ENCODE data around the gene IFNGR1.

- TF ChIP-seq CTCF (IDR thresholded peaks at IDR 0.05 in 4 of 5, conservative IDR thresholded peaks at IDR 0.05 in 1 of 5): no peak
- TF ChIP-seq POLR2A (IDR thresholded peaks at IDR 0.05): no peak
Measured at GRCh38 chr6:137227871-137228302, 8.7 kb upstream of the IFNGR1 start.

Data from gastrocnemius medialis (tissue), 4 donors.